HL-60 (cell line): ENCODE measurements around the gene CALHM6.

Experiments used
- GABPA ChIP-seq: IDR thresholded peaks from 2 replicates; pipeline ENCODE4 v1.6.1; 2012; ENCODE audit warnings: low read depth
- POLR2AphosphoS5 ChIP-seq: IDR thresholded peaks from 2 replicates; pipeline ENCODE4 v1.6.1; 2012; ENCODE audit warnings: low read depth
- SPI1 ChIP-seq: IDR thresholded peaks from 2 replicates; pipeline ENCODE4 v1.6.1; 2012; ENCODE audit warnings: low read depth, mild to moderate bottlenecking, borderline replicate concordance
- TF ChIP-seq, protein P1 (sequence below): IDR thresholded peaks from one replicate; pipeline ENCODE4 v1.5.1; 2011; ENCODE audit warnings: low read length, control low read depth, inconsistent platforms; ENCODE audit not compliant: insufficient read depth

DNA sequence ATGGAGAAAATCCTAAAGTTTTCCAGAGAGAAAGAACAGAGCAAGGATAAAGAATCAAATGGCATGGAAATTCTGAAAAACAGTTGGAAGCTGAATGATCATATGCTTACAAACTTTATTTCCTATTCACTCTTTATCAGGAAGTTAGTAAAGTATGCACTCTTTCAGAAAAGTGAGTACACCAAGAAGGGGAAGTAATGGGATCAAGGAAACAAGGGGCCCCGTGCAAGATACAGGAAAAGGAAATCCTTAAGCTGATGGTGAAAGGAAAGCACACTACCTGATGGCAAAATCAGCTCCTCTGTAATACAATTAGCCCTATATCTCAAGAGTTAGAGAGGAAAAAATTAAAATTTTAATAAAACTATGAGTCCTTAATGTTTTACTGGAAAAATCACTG is 14.0 kb downstream of the CALHM6 start:
- TF ChIP-seq, protein P1, sequence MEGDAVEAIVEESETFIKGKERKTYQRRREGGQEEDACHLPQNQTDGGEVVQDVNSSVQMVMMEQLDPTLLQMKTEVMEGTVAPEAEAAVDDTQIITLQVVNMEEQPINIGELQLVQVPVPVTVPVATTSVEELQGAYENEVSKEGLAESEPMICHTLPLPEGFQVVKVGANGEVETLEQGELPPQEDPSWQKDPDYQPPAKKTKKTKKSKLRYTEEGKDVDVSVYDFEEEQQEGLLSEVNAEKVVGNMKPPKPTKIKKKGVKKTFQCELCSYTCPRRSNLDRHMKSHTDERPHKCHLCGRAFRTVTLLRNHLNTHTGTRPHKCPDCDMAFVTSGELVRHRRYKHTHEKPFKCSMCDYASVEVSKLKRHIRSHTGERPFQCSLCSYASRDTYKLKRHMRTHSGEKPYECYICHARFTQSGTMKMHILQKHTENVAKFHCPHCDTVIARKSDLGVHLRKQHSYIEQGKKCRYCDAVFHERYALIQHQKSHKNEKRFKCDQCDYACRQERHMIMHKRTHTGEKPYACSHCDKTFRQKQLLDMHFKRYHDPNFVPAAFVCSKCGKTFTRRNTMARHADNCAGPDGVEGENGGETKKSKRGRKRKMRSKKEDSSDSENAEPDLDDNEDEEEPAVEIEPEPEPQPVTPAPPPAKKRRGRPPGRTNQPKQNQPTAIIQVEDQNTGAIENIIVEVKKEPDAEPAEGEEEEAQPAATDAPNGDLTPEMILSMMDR = no peak
- TF ChIP-seq POLR2AphosphoS5 (no peak), GABPA (no peak), SPI1 (peak; percentile 11; the same call in 1 of the 2 replicates)
